Left lung (tissue), 10 donors: Measurements from ENCODE around the gene MS4A6E. TPM values are rescaled to one million over a fixed set of nuclear protein-coding genes. Genes with fewer than 3 reads are reported as not detected.

ENCODE experiments used
- ATAC-seq: fragments of 200-7000 bp; cut with Tn5 transposase; one replicate; pipeline ENCODE4 v1.9.1; 2020; ENCODE audit warnings: moderate library complexity
- DNase-seq, 4 donors: peaks; one replicate each; pipeline ENCODE4 v3.0.0-alpha.2; 2013 to 2020
- H3K27ac ChIP-seq, 2 donors: fragments of 200-600 bp; sonication (generic) in 1 of 2; one replicate each; pipeline versions ENCODE4 v1.5.0 to v1.8.0; 2020 to 2021
- H3K27me3 ChIP-seq, 2 donors: fragments of 200-600 bp; sonication (generic) in 1 of 2; one replicate each; pipeline versions ENCODE4 v1.5.0 to v1.8.0; 2020 to 2021
- H3K36me3 ChIP-seq, 2 donors: fragments of 200-600 bp; sonication (generic) in 1 of 2; one replicate each; pipeline versions ENCODE4 v1.5.0 to v1.8.0; 2020 to 2021
- H3K4me1 ChIP-seq, 2 donors: fragments of 200-600 bp; one replicate each; pipeline ENCODE4 v1.8.0; 2021
- H3K4me3 ChIP-seq, 2 donors: fragments of 200-600 bp; sonication (generic) in 1 of 2; one replicate each; pipeline versions ENCODE4 v1.5.0 to v1.8.0; 2020 to 2021; ENCODE audit warnings: mild to moderate bottlenecking in 1 of 2
- H3K9me3 ChIP-seq, 2 donors: fragments of 200-600 bp; sonication (generic) in 1 of 2; one replicate each; pipeline versions ENCODE4 v1.5.0 to v1.8.0; 2020 to 2021
- intact Hi-C, 2 donors: fragments of 100-400 bp; cut with DNase I; formaldehyde crosslinking; loops; one replicate each; pipeline versions ENCODE4 v1.11.2 to v1.14.2; 2022
- polyA plus RNA-seq, 6 donors: library from polyadenylated mRNA; unstranded; fragments of 120-200 nt; gene quantifications; one replicate each; pipeline ENCODE4 v1.2.1, GENCODE V29; 2013; ENCODE audit not compliant: insufficient read length in 6 of 6
- total RNA-seq, 2 donors: library from RNA; stranded (reverse); fragmentation: NEBNext Ultra II Directional; extraction: Animal tissue kit (Norgen Biotek cat#: 25700); gene quantifications; one replicate each; pipeline ENCODE4 v1.2.1, GENCODE V29; 2021
- TF ChIP-seq, protein P1 (sequence below), 2 donors: fragments of 200-600 bp; sonication (generic) in 1 of 2; IDR thresholded peaks; one replicate each; pipeline versions ENCODE4 v1.5.0 to v1.8.0; 2021; ENCODE audit warnings: antibody characterized with exemption in 2 of 2
- donor health status: DM: no; HTN: yes; CAD: no.
- donor health status: DM: no; HTN: no; CAD: no.

The MS4A6E gene
- total and polyA plus RNA-seq, 8 donors = 0.87 to 4.0 TPM; not detected in 6

DNA sequence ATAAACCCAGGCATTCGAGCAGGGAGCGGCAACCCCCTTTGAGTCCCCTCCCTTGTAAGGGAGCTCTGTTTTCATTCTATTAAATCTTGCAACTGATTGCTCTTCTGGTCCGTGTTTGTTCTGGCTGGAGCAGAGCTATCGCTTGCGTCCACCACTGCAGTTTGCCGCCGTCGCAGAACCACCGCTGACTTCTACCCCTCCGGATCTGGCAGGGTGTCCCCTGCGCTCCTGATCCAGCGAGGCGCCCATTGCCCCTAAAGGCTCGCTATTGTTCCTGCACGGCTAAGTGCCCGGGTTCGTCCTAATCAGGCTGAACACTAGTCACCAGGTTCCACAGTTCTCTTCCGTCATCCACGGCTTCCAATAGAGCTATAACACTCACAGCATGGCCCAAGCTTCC is 40.8 kb downstream of the MS4A6E start:
- TF ChIP-seq, protein P1, sequence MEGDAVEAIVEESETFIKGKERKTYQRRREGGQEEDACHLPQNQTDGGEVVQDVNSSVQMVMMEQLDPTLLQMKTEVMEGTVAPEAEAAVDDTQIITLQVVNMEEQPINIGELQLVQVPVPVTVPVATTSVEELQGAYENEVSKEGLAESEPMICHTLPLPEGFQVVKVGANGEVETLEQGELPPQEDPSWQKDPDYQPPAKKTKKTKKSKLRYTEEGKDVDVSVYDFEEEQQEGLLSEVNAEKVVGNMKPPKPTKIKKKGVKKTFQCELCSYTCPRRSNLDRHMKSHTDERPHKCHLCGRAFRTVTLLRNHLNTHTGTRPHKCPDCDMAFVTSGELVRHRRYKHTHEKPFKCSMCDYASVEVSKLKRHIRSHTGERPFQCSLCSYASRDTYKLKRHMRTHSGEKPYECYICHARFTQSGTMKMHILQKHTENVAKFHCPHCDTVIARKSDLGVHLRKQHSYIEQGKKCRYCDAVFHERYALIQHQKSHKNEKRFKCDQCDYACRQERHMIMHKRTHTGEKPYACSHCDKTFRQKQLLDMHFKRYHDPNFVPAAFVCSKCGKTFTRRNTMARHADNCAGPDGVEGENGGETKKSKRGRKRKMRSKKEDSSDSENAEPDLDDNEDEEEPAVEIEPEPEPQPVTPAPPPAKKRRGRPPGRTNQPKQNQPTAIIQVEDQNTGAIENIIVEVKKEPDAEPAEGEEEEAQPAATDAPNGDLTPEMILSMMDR (IDR thresholded peaks at IDR 0.05) = no peak
- ATAC-seq (no peak), DNase-seq (no peak)
- Histone ChIP-seq H3K36me3 (no peaks in the 10 kb centered on the region), H3K27ac (no peak overlapping the region), H3K4me3 (no peak overlapping the region), H3K27me3 (no peaks in the 10 kb centered on the region), H3K4me1 (peaks cover 5 to 45% of the 10 kb centered on the region in 2 donors), H3K9me3 (peaks cover 0 to 2% of the 10 kb centered on the region in 2 donors)
- intact Hi-C loops = loop anchor here in 1 of 2 donors (10.0 kb wide), 1 partner anchor 247 kb away; no protein-coding TSS in a partner anchor

DNA sequence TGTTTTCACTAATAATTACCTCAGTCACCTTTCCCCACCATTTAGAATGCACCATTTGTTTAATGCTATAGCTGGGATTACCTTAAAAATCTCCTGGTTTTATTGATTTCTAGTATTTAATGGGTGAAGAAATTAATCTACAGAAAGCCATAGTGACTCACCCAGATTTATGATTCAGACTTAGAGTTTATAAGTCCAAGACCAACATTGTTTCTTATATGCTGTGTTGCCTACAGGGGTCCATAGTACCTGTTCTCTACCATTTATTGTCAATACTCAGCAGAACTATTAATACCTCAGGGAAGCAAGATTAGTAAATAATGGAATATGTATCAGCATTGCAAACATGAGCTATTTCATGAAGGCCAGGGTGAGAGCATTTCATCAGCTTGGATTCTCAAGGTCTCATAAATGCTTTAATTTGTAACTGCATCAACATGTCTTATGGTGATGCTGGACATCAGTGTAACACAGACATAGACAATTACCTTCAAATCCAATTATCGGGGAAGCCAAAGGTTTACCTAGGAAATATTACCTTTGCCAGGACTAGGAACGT is 43.3 kb downstream of the MS4A6E start:
- Histone ChIP-seq H3K27ac (peak overlapping the region; percentile 8 to 57), H3K4me1 (peaks cover 5 to 30% of the 10 kb centered on the region in 2 donors), H3K36me3 (no peaks in the 10 kb centered on the region), H3K27me3 (no peaks in the 10 kb centered on the region), H3K4me3 (no peak overlapping the region), H3K9me3 (peaks cover 0 to 2% of the 10 kb centered on the region in 2 donors)
- DNase-seq = no peak
- intact Hi-C loops = no loop called here
- TF ChIP-seq, protein P1 (IDR thresholded peaks at IDR 0.05) = no peak
- no peak for ATAC-seq

GRCh38 chr11:60370811-60371298 is 43.8 kb downstream of the MS4A6E start:
- Histone ChIP-seq H3K27ac (peak overlapping the region; percentile 8 to 57), H3K4me3 (no peak overlapping the region), H3K36me3 (no peaks in the 10 kb centered on the region), H3K9me3 (peaks cover 0 to 2% of the 10 kb centered on the region in 2 donors), H3K27me3 (no peaks in the 10 kb centered on the region), H3K4me1 (peaks cover 5 to 29% of the 10 kb centered on the region in 2 donors)
- ATAC-seq = peak; percentile 83
- intact Hi-C loops = no loop called here
- peak in 1 of 4 donors; percentile 33 for DNase-seq
- TF ChIP-seq, protein P1 (IDR thresholded peaks at IDR 0.05) = no peak

DNA sequence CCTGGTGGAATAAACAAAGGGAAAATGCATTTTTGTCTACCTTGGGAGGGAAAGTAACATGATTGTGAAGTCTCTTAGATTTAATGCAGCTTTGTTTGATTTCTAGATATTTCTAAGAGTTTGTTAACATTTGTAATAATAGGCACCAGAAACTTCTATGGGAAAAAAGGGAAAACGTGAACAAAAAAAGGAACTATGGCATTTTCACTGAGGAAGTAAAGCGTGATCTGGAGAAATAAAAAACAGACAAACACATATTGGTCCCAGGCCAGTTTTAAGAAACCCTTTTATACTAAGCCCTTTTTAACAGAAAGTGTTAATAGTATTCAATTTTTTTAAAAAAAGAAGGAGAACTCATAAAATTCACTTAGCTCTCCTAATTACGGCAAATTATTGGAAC is 44.3 kb downstream of the MS4A6E start:
- Histone ChIP-seq H3K27ac (peak overlapping the region; percentile 8 to 57), H3K36me3 (no peaks in the 10 kb centered on the region), H3K27me3 (no peaks in the 10 kb centered on the region), H3K9me3 (peaks cover 0 to 2% of the 10 kb centered on the region in 2 donors), H3K4me1 (peaks cover 5 to 29% of the 10 kb centered on the region in 2 donors), H3K4me3 (no peak overlapping the region)
- intact Hi-C loops = no loop called here
- TF ChIP-seq, protein P1 (IDR thresholded peaks at IDR 0.05) = no peak
- ATAC-seq (no peak), DNase-seq (no peak)

- TF ChIP-seq, protein P1 (IDR thresholded peaks at IDR 0.05) = no peak
- Histone ChIP-seq H3K9me3 (peaks cover 0 to 2% of the 10 kb centered on the region in 2 donors), H3K4me1 (peaks cover 5 to 29% of the 10 kb centered on the region in 2 donors), H3K36me3 (no peaks in the 10 kb centered on the region), H3K4me3 (no peak overlapping the region), H3K27ac (peak overlapping the region; percentile 8 to 57), H3K27me3 (no peaks in the 10 kb centered on the region)
- no peak for ATAC-seq
- DNase-seq = no peak
- intact Hi-C loops = no loop called here
These were observed 44.8 kb downstream of the MS4A6E start for GRCh38 chr11:60371854-60372253.
